DOHH2 (cell line): ENCODE data around the gene IYD.
A peak's percentile ranks its signal among the peaks of the same experiment; 100 is the strongest.

Source experiments
- H3F3A ChIP-seq: fragments of 200-600 bp; sonication (generic), shearing (Covaris generic); 2 replicates; pipeline ENCODE4 v1.6.0; 2016; ENCODE audit warnings: antibody characterized with exemption, mild to moderate bottlenecking; ENCODE audit not compliant: control insufficient read depth, insufficient read depth
- H3K27ac ChIP-seq: fragments of 200-600 bp; sonication (generic); 2 replicates; pipeline ENCODE4 v1.5.1; 2014; ENCODE audit warnings: low read depth, mild to moderate bottlenecking, low read length, moderate library complexity
- H3K27me3 ChIP-seq: fragments of 200-600 bp; sonication (generic); 2 replicates; pipeline ENCODE4 v1.6.1; 2014; ENCODE audit warnings: mild to moderate bottlenecking, low read length, mixed read lengths; ENCODE audit not compliant: control insufficient read depth
- H3K36me3 ChIP-seq: fragments of 200-600 bp; sonication (generic); 2 replicates; pipeline ENCODE4 v1.6.1; 2014; ENCODE audit warnings: mild to moderate bottlenecking, low read length, moderate library complexity, mixed read lengths; ENCODE audit not compliant: control insufficient read depth
- H3K4me1 ChIP-seq: fragments of 200-600 bp; sonication (generic); 2 replicates; pipeline ENCODE4 v1.6.1; 2014; ENCODE audit warnings: mild to moderate bottlenecking, low read length, mixed read lengths; ENCODE audit not compliant: control insufficient read depth
- H3K4me2 ChIP-seq: fragments of 200-600 bp; sonication (generic); 2 replicates; pipeline ENCODE4 v1.6.0; 2014; ENCODE audit warnings: mild to moderate bottlenecking, low read length, moderate library complexity
- H3K4me3 ChIP-seq: fragments of 200-600 bp; sonication (generic); 2 replicates; pipeline ENCODE4 v1.5.1; 2014; ENCODE audit warnings: mild to moderate bottlenecking, low read length, mixed read lengths
- H3K79me2 ChIP-seq: fragments of 200-600 bp; sonication (generic); 2 replicates; pipeline ENCODE4 v1.6.1; 2014; ENCODE audit warnings: mild to moderate bottlenecking, low read length, mixed read lengths; ENCODE audit not compliant: control insufficient read depth
- H3K9me2 ChIP-seq: fragments of 200-600 bp; sonication (generic); replicated peaks from 2 replicates; pipeline ENCODE4 v1.6.1; 2014; ENCODE audit warnings: mild to moderate bottlenecking, low read length, mixed read lengths; ENCODE audit not compliant: control insufficient read depth
- H3K9me3 ChIP-seq: fragments of 200-600 bp; sonication (generic); 2 replicates; pipeline ENCODE4 v1.6.1; 2014; ENCODE audit warnings: antibody characterized with exemption, low read length, mixed read lengths; ENCODE audit not compliant: control insufficient read depth, insufficient read depth
- H4K20me1 ChIP-seq: fragments of 200-600 bp; sonication (generic); 2 replicates; pipeline ENCODE4 v1.6.0; 2014; ENCODE audit warnings: low read depth, mild to moderate bottlenecking, antibody characterized with exemption, low read length, moderate library complexity; ENCODE audit not compliant: control insufficient read depth, insufficient read depth
- EZH2phosphoT487 ChIP-seq: fragments of 200-600 bp; sonication (generic); IDR thresholded peaks from 2 replicates; pipeline ENCODE4 v1.6.1; 2017; ENCODE audit warnings: borderline replicate concordance, mild to moderate bottlenecking, antibody characterized with exemption, low read length, moderate library complexity, mixed read lengths
- TF ChIP-seq, protein P1 (sequence below): fragments of 200-600 bp; sonication (generic); IDR thresholded peaks from one replicate; pipeline ENCODE4 v1.5.1; 2014; ENCODE audit warnings: antibody characterized with exemption, mild to moderate bottlenecking, low read depth, low read length; ENCODE audit not compliant: poor library complexity, severe bottlenecking

Gene IYD

GRCh38 chr6:150394899-150395295 lies 26.1 kb downstream of the IYD start:
- TF ChIP-seq EZH2phosphoT487, result no peak
- TF ChIP-seq, protein P1, sequence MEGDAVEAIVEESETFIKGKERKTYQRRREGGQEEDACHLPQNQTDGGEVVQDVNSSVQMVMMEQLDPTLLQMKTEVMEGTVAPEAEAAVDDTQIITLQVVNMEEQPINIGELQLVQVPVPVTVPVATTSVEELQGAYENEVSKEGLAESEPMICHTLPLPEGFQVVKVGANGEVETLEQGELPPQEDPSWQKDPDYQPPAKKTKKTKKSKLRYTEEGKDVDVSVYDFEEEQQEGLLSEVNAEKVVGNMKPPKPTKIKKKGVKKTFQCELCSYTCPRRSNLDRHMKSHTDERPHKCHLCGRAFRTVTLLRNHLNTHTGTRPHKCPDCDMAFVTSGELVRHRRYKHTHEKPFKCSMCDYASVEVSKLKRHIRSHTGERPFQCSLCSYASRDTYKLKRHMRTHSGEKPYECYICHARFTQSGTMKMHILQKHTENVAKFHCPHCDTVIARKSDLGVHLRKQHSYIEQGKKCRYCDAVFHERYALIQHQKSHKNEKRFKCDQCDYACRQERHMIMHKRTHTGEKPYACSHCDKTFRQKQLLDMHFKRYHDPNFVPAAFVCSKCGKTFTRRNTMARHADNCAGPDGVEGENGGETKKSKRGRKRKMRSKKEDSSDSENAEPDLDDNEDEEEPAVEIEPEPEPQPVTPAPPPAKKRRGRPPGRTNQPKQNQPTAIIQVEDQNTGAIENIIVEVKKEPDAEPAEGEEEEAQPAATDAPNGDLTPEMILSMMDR, result no peak

GRCh38 chr6:150395388-150396009 lies 26.7 kb downstream of the IYD start:
- no peak for TF ChIP-seq EZH2phosphoT487
- TF ChIP-seq, protein P1, result peak; percentile 83
- Histone ChIP-seq H3F3A (no peaks in the 10 kb centered on the region), H3K4me2 (no peak overlapping the region), H3K27me3 (0 out of 2 replicates have a peak, but pooled peaks cover 2% of the 10 kb centered on the region), H3K79me2 (no peaks in the 10 kb centered on the region), H3K27ac (no peak overlapping the region), H3K4me3 (no peak overlapping the region), H3K9me3 (no peaks in the 10 kb centered on the region), H3K9me2 (no peaks in the 10 kb centered on the region), H3K4me1 (peaks cover 2% of the 10 kb centered on the region; the same call in 1 of the 2 replicates), H4K20me1 (no peaks in the 10 kb centered on the region), H3K36me3 (no peaks in the 10 kb centered on the region)

More at GRCh38 chr6:150394899-150395295, 26.1 kb downstream of the IYD start:
- no peaks in the 10 kb centered on the region for H4K20me1 ChIP-seq
- H3K4me3 ChIP-seq, result no peak overlapping the region
- no peak overlapping the region for H3K4me2 ChIP-seq
- H3K27me3 ChIP-seq, result 0 out of 2 replicates have a peak, but pooled peaks cover 2% of the 10 kb centered on the region
- H3K79me2 ChIP-seq, result no peaks in the 10 kb centered on the region
- H3K9me3 ChIP-seq, result no peaks in the 10 kb centered on the region
- no peak overlapping the region for H3K27ac ChIP-seq
- H3F3A ChIP-seq, result no peaks in the 10 kb centered on the region
- H3K4me1 ChIP-seq, result peaks cover 2% of the 10 kb centered on the region; the same call in 1 of the 2 replicates
- no peaks in the 10 kb centered on the region for H3K36me3 ChIP-seq
- no peaks in the 10 kb centered on the region for H3K9me2 ChIP-seq

DNA sequence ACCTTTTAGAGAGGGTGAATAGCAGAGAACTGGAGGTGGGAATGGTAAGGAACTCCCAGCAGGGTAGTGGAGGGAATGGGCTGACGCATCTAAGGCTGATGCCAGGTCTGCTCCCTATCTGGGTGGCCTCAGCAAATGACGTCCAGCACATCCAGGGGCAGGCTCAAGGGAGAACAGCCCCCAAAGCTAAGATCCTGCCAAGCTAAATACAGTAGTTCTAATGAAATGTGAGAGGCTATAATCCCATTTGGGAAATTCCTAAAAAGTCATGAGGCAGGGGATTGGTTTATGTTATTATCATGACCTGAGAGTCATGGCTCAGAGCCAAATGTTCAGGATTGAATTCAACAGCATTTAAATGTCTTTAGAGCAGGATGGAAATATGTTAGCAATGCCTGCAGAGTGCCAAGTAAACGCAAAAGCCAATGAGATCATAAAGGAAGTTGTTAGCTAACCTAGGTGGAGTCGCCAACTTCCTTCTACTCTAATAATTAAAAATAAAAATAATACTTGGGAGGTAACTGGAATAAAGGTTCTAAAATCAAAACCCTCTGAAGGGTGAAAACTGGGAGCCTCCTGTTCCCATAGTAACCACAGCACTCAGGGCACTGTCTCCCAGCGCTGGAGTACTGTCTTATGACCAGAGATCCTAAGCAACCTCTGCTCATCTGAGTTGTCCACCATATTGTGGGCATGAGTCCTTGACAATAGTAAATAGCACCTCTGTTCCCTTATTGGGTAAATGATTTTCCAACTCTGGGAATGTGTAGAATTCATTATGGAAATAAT lies 34.8 kb downstream of the IYD start:
- H4K20me1 ChIP-seq, result no peaks in the 10 kb centered on the region
- 0 out of 2 replicates have a peak, but pooled peaks cover 2% of the 10 kb centered on the region for H3K27me3 ChIP-seq
- no peak overlapping the region for H3K4me2 ChIP-seq
- H3K9me2 ChIP-seq, result no peaks in the 10 kb centered on the region
- TF ChIP-seq, protein P1, result no peak
- TF ChIP-seq EZH2phosphoT487, result no peak
- H3K4me3 ChIP-seq, result no peak overlapping the region
- no peak overlapping the region for H3K27ac ChIP-seq
- H3K4me1 ChIP-seq, result peaks cover 16% of the 10 kb centered on the region
- peaks cover 12% of the 10 kb centered on the region; the same call in 1 of the 2 replicates for H3K9me3 ChIP-seq
- no peaks in the 10 kb centered on the region for H3K36me3 ChIP-seq
- H3F3A ChIP-seq, result no peaks in the 10 kb centered on the region
- H3K79me2 ChIP-seq, result no peaks in the 10 kb centered on the region
